Lower lobe of right lung (tissue), 2 donors: Measurements from ENCODE around the gene BTN3A1. TPM values are rescaled to one million over a fixed set of nuclear protein-coding genes. Genes with fewer than 3 reads are reported as not detected.

Source experiments
- ATAC-seq, 2 donors: fragments of 200-7000 bp; cut with Tn5 transposase; one replicate each; pipeline ENCODE4 v1.9.1; 2020 to 2022; ENCODE audit warnings: mild to moderate bottlenecking in 2 of 2, moderate library complexity in 2 of 2
- DNase-seq: peaks from one replicate; pipeline ENCODE4 v3.0.0-alpha.2; 2020
- H3K27ac ChIP-seq: fragments of 200-600 bp; one replicate; pipeline ENCODE4 v1.8.0; 2022
- H3K27me3 ChIP-seq: fragments of 200-600 bp; one replicate; pipeline ENCODE4 v1.8.0; 2022; ENCODE audit warnings: low read depth
- H3K36me3 ChIP-seq: fragments of 200-600 bp; one replicate; pipeline ENCODE4 v1.8.0; 2022; ENCODE audit warnings: mild to moderate bottlenecking
- H3K4me1 ChIP-seq: fragments of 200-600 bp; one replicate; pipeline ENCODE4 v1.8.0; 2022
- H3K4me3 ChIP-seq: fragments of 200-600 bp; one replicate; pipeline ENCODE4 v1.8.0; 2022; ENCODE audit warnings: mild to moderate bottlenecking
- H3K9me3 ChIP-seq: fragments of 200-600 bp; one replicate; pipeline ENCODE4 v1.8.0; 2022
- intact Hi-C: fragments of 100-400 bp; cut with DNase I; formaldehyde crosslinking; loops from one replicate; pipeline ENCODE4 v1.11.0; 2022
- total RNA-seq: library from RNA; stranded (reverse); fragmentation: NEBNext Ultra II Directional; extraction: Animal tissue kit (Norgen Biotek cat#: 25700); gene quantifications from one replicate; pipeline ENCODE4 v1.2.1, GENCODE V29; 2021
- TF ChIP-seq, protein P1 (sequence below): fragments of 200-600 bp; IDR thresholded peaks from one replicate; pipeline ENCODE4 v1.8.0; 2022; ENCODE audit warnings: antibody characterized with exemption, mild to moderate bottlenecking
- donor health status: DM: no; HTN: yes; CAD: no; lungs with severe emphysema.

Gene BTN3A1
- total RNA-seq, 1 donor from 2014 or later: 53.2 TPM

DNA sequence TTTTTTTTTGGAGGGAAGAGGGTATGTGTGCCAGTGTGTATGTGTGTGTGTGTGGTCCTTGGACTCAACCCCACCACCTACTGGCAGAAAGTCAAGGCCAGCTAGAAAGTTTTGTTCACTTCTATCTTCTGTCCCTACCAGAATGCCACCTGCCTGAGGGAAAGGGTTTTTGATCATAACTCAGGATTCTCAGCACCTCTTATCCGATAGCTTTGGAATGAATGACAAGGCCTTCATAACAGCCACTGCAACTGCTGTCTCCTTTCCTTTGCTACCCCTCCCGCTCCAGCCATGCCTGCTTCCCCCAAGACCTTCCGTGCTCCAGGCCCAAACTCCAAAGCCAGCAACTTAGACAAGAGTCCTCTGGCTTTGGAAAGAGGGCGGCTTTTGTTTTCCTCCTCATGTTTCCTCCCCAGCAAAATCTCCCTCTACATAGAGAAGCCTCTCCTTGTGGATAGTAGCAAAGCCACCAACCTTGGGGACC is 18.7 kb downstream of the BTN3A1 start:
- intact Hi-C loops: no loop called here
- peak overlapping the region; percentile 91 for H3K4me3 ChIP-seq

DNA sequence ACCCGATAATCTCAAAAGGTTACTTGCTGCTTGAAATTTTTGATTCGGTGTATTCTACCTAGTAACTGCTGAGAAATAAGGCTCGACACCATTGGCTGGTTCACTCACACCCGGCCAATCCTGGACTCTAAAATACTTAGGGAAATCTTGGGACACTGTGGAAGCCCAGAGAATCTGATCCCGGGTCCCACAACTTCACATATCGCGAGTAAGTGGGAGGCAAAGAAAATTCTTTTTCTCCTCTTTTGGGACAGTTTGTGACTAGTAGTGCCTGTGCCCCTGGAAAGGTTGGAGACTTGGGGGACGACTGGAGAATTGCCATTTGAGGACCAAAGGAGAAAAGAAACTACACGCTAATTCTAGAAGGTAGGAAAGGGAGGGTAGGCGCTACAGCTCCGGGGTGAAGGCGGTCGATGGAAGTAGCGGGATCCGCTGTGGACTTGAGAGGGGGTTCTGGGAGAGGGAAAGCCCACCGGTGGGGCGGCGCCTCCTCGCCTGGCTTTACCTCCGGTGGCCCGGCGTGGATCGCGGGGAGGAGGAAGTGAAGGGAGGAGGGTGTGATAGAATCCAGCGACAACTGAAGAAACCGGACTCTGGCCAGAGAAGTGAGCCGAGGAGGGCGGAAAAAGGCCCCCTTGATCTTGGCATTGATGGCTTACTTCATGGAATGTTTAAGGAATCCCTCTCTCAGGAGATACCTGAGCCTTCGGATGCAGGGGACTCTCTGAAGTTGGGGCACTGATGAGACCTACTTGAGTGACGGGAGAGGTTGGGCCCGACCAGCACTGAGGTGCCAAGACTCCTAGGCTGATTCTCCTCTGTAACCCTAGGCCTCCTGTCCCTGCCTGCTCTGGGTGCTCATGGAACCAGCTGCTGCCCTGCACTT is 19.4 kb downstream of the BTN3A1 start:
- peak; percentile 59 for DNase-seq
- intact Hi-C loops: no loop called here
- no peaks in the 10 kb centered on the region for H3K9me3 ChIP-seq
- peaks cover 7% of the 10 kb centered on the region for H3K36me3 ChIP-seq
- no peaks in the 10 kb centered on the region for H3K27me3 ChIP-seq
- TF ChIP-seq, protein P1, sequence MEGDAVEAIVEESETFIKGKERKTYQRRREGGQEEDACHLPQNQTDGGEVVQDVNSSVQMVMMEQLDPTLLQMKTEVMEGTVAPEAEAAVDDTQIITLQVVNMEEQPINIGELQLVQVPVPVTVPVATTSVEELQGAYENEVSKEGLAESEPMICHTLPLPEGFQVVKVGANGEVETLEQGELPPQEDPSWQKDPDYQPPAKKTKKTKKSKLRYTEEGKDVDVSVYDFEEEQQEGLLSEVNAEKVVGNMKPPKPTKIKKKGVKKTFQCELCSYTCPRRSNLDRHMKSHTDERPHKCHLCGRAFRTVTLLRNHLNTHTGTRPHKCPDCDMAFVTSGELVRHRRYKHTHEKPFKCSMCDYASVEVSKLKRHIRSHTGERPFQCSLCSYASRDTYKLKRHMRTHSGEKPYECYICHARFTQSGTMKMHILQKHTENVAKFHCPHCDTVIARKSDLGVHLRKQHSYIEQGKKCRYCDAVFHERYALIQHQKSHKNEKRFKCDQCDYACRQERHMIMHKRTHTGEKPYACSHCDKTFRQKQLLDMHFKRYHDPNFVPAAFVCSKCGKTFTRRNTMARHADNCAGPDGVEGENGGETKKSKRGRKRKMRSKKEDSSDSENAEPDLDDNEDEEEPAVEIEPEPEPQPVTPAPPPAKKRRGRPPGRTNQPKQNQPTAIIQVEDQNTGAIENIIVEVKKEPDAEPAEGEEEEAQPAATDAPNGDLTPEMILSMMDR: no peak
- H3K4me3 ChIP-seq: peak overlapping the region; percentile 91
- ATAC-seq: peak; percentile 97 to 100
- peak overlapping the region; percentile 89 for H3K27ac ChIP-seq
- H3K4me1 ChIP-seq: peaks cover 34% of the 10 kb centered on the region

More for the DNA sequence above, 18.7 kb downstream of the BTN3A1 start:
- TF ChIP-seq, protein P1: peak; percentile 33
- no peak for DNase-seq
- ATAC-seq: peak; percentile 44 to 47
- Histone ChIP-seq H3K36me3 (no peaks in the 10 kb centered on the region), H3K4me1 (peaks cover 34% of the 10 kb centered on the region), H3K9me3 (no peaks in the 10 kb centered on the region), H3K27ac (peak overlapping the region; percentile 89), H3K27me3 (no peaks in the 10 kb centered on the region)

DNA sequence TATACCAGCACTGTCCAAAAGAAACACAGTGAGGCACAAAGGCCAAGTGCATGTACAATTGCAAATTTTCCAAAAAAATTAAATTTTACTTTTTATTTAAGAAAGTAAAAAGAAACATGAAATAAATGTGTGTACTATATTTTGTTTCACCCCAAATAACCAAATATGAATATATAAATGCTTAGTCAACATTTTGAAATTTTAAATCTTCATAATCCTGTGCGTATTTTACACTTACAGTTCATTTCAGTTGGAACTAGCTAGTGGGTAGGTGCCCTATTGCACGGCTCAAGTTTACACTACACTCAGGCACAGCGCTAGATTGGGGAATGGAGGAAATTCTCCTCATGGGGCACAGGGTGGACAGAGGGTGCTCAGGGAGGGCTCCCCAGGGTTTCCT is 20.3 kb downstream of the BTN3A1 start:
- H3K4me1 ChIP-seq: peaks cover 34% of the 10 kb centered on the region
- intact Hi-C loops: no loop called here
- peaks cover 9% of the 10 kb centered on the region for H3K36me3 ChIP-seq
- peak overlapping the region; percentile 91 for H3K4me3 ChIP-seq
- no peak for DNase-seq
- H3K27ac ChIP-seq: no peak overlapping the region
- no peaks in the 10 kb centered on the region for H3K27me3 ChIP-seq
- no peaks in the 10 kb centered on the region for H3K9me3 ChIP-seq
- no peak for ATAC-seq
- TF ChIP-seq, protein P1: no peak

DNA sequence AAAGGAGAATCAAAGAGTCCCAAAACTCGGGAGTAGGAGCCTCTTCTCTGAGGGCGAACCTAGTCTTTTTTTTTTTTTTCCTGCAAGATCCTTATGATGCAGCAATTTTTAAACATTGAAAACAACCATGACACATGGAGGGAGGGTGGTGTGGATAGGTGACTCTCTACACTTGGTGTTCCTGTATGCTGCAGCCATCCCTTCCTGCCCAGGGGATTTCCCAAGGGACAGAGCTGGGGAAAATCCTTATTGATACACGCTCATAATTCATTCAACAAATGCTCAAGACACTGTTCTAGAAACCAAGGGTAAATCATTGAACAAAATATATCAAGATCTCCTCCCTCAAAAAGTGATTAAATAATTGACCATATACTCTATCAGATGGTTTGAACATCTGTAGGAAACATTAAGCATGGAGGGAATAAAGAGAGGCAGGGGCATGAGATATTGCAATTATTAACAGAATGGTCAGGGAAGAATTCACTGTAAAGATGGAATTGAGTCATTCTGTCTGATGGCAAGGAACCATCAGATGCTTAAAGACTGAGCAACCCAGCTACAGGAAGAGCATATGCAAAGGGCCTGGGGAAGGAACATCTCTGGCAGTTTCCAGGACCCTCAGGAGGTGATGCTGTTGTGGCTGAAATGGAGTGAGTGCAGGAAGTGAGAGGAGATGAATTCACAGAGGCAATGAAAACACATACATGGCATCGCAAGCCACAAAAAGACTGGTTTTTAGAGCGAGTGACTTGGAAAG is 24.8 kb downstream of the BTN3A1 start:
- H3K27me3 ChIP-seq: no peaks in the 10 kb centered on the region
- TF ChIP-seq, protein P1: no peak
- ATAC-seq (no peak), DNase-seq (no peak)
- intact Hi-C loops: no loop called here
- no peaks in the 10 kb centered on the region for H3K9me3 ChIP-seq
- H3K36me3 ChIP-seq: peaks cover 41% of the 10 kb centered on the region
- H3K4me3 ChIP-seq: no peak overlapping the region
- no peak overlapping the region for H3K27ac ChIP-seq
- peaks cover 24% of the 10 kb centered on the region for H3K4me1 ChIP-seq

DNA sequence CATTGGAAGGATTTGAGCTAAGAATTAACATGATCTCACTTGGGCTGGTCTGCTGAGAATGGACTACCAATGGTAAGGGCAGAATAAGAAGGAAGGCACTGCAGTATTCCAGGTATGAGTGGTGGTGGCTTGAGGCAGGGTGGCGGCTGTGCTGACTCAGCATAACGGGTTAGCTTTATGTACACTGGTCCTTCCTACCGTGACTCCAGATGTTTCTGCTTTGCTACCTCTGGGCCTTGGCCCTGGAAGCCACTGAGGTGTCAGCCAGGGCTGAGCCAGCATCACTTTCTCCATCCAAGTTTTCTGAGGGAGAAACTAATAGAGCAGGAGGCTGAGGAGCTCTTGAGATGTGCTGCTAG is 25.4 kb downstream of the BTN3A1 start:
- no peaks in the 10 kb centered on the region for H3K9me3 ChIP-seq
- H3K27me3 ChIP-seq: no peaks in the 10 kb centered on the region
- peaks cover 21% of the 10 kb centered on the region for H3K4me1 ChIP-seq
- TF ChIP-seq, protein P1: no peak
- ATAC-seq: no peak
- no peak overlapping the region for H3K4me3 ChIP-seq
- H3K36me3 ChIP-seq: peaks cover 41% of the 10 kb centered on the region
- no peak for DNase-seq
- no peak overlapping the region for H3K27ac ChIP-seq
- intact Hi-C loops: no loop called here
